Measurements from ENCODE around the gene CTDNEP1.

DNA sequence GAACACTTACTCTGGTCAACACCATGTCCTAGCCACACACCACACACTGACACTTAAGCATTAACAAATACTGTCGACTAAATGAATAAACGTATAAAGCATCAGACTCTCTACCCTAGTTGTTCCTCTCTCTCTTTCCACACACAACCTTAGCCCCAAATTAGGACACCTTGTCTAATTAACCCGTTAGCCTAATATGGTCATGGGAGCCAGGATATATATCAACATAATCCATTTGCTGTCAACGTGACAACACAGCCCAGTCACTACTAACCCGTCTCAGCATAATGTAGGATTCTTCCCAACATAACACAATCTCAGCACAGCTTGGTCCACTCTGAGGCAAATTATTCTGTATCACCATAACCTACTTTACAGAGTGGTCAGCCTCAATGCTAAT lies 19.4 kb downstream of the CTDNEP1 start:
- no peak for TF ChIP-seq POLR2A (IDR thresholded peaks at IDR 0.05)
- TF ChIP-seq, protein P1, sequence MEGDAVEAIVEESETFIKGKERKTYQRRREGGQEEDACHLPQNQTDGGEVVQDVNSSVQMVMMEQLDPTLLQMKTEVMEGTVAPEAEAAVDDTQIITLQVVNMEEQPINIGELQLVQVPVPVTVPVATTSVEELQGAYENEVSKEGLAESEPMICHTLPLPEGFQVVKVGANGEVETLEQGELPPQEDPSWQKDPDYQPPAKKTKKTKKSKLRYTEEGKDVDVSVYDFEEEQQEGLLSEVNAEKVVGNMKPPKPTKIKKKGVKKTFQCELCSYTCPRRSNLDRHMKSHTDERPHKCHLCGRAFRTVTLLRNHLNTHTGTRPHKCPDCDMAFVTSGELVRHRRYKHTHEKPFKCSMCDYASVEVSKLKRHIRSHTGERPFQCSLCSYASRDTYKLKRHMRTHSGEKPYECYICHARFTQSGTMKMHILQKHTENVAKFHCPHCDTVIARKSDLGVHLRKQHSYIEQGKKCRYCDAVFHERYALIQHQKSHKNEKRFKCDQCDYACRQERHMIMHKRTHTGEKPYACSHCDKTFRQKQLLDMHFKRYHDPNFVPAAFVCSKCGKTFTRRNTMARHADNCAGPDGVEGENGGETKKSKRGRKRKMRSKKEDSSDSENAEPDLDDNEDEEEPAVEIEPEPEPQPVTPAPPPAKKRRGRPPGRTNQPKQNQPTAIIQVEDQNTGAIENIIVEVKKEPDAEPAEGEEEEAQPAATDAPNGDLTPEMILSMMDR (IDR thresholded peaks at IDR 0.05 in 4 of 5, conservative IDR thresholded peaks at IDR 0.05 in 1 of 5), result no peak
